Measurements from ENCODE around the gene KCNJ3. TPM values are rescaled to one million over a fixed set of nuclear protein-coding genes. Genes with fewer than 3 reads are reported as not detected.

Gene KCNJ3
- total and polyA plus RNA-seq, 5 donors from 2014 or later: not detected

GRCh38 chr2:154709215-154709614 is 10.7 kb downstream of the KCNJ3 start:
- H3K4me1 ChIP-seq (ENCODE audit: control insufficient read depth, insufficient read depth, low read length, poor library complexity, severe bottlenecking): no peaks in the 10 kb centered on the region
- H3K9me3 ChIP-seq (ENCODE audit: control insufficient read depth in 2 of 2, low read length in 2 of 2): no peaks in the 10 kb centered on the region
- no peak for DNase-seq
- no peaks in the 10 kb centered on the region for H3K27me3 Mint-ChIP-seq
- H3K27me3 ChIP-seq (ENCODE audit: control insufficient read depth, insufficient read depth, low read length): no peaks in the 10 kb centered on the region
- H3K27ac ChIP-seq (ENCODE audit: insufficient read depth, low read length, poor library complexity, severe bottlenecking): no peak overlapping the region
- no peak overlapping the region for H3K4me3 ChIP-seq (ENCODE audit: low read depth, low read length)
- ATAC-seq (ENCODE audit: low read depth in 2 of 2): no peak
- H3K36me3 Mint-ChIP-seq: no peaks in the 10 kb centered on the region
- no peak overlapping the region for H3K4me3 Mint-ChIP-seq
- H3K9me3 Mint-ChIP-seq: peaks cover 0 to 10% (median 2%) of the 10 kb centered on the region in 7 donors
- no peak overlapping the region for H3K27ac Mint-ChIP-seq
- no peaks in the 10 kb centered on the region for H3K4me1 Mint-ChIP-seq
- no peaks in the 10 kb centered on the region for H3K36me3 ChIP-seq (ENCODE audit: control insufficient read depth, insufficient read depth, low read length)

- Histone ChIP-seq H3K27ac (ENCODE audit: insufficient read depth, low read length, poor library complexity, severe bottlenecking) (no peak overlapping the region), H3K4me3 (ENCODE audit: low read depth, low read length) (no peak overlapping the region), H3K27me3 (ENCODE audit: control insufficient read depth, insufficient read depth, low read length) (no peaks in the 10 kb centered on the region), H3K9me3 (ENCODE audit: control insufficient read depth in 2 of 2, low read length in 2 of 2) (no peaks in the 10 kb centered on the region), H3K36me3 (ENCODE audit: control insufficient read depth, insufficient read depth, low read length) (no peaks in the 10 kb centered on the region), H3K4me1 (ENCODE audit: control insufficient read depth, insufficient read depth, low read length, poor library complexity, severe bottlenecking) (no peaks in the 10 kb centered on the region)
- Mint-ChIP-seq H3K4me1 (no peaks in the 10 kb centered on the region), H3K27me3 (no peaks in the 10 kb centered on the region), H3K36me3 (no peaks in the 10 kb centered on the region), H3K27ac (no peak overlapping the region), H3K9me3 (peaks cover 0 to 13% (median 2%) of the 10 kb centered on the region in 7 donors), H3K4me3 (no peak overlapping the region)
- no peak for DNase-seq
- ATAC-seq (ENCODE audit: low read depth in 2 of 2): no peak
Measured at GRCh38 chr2:154710078-154710477, 11.6 kb downstream of the KCNJ3 start.

- H3K36me3 ChIP-seq (ENCODE audit: control insufficient read depth, insufficient read depth, low read length): no peaks in the 10 kb centered on the region
Measured at GRCh38 chr2:154710685-154711084, 12.2 kb downstream of the KCNJ3 start.

DNA sequence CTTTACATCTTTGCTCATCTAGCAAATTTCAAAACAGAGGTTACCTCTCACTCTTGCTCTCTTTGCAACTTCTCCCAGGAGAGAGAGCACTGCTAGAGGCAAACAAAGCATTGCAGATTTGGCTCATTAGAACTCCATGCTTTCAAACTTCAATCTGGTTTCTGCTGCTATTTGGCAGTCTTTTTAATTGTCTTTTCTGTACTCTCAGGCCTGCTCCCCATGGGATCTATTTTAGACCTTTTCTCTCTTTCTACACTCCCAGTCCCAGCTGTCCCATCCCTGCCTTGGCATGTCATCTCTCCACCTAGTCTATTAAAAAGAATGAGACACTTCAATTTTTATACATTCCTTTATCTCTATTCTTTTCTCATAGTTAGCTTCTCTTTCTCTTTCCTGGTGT is 15.2 kb downstream of the KCNJ3 start:
- no peaks in the 10 kb centered on the region for H3K36me3 Mint-ChIP-seq
- Histone ChIP-seq H3K36me3 (ENCODE audit: control insufficient read depth, insufficient read depth, low read length) (no peaks in the 10 kb centered on the region), H3K4me1 (ENCODE audit: control insufficient read depth, insufficient read depth, low read length, poor library complexity, severe bottlenecking) (no peaks in the 10 kb centered on the region), H3K27ac (ENCODE audit: insufficient read depth, low read length, poor library complexity, severe bottlenecking) (no peak overlapping the region), H3K27me3 (ENCODE audit: control insufficient read depth, insufficient read depth, low read length) (no peaks in the 10 kb centered on the region), H3K9me3 (ENCODE audit: control insufficient read depth in 2 of 2, low read length in 2 of 2) (no peaks in the 10 kb centered on the region), H3K4me3 (ENCODE audit: low read depth, low read length) (no peak overlapping the region)
- H3K9me3 Mint-ChIP-seq: peaks cover 0 to 13% (median 4%) of the 10 kb centered on the region in 7 donors
- DNase-seq: no peak
- H3K27me3 Mint-ChIP-seq: no peaks in the 10 kb centered on the region
- no peak for ATAC-seq (ENCODE audit: low read depth in 2 of 2)
- H3K4me1 Mint-ChIP-seq: no peaks in the 10 kb centered on the region
- no peak overlapping the region for H3K4me3 Mint-ChIP-seq
- H3K27ac Mint-ChIP-seq: no peak overlapping the region

More at GRCh38 chr2:154710685-154711084, 12.2 kb downstream of the KCNJ3 start:
- no peak overlapping the region for H3K27ac Mint-ChIP-seq
- H3K27me3 ChIP-seq (ENCODE audit: control insufficient read depth, insufficient read depth, low read length): no peaks in the 10 kb centered on the region
- H3K9me3 ChIP-seq (ENCODE audit: control insufficient read depth in 2 of 2, low read length in 2 of 2): no peaks in the 10 kb centered on the region
- no peaks in the 10 kb centered on the region for H3K4me1 Mint-ChIP-seq
- H3K27me3 Mint-ChIP-seq: no peaks in the 10 kb centered on the region
- H3K36me3 Mint-ChIP-seq: no peaks in the 10 kb centered on the region
- H3K4me3 Mint-ChIP-seq: no peak overlapping the region
- H3K9me3 Mint-ChIP-seq: peaks cover 0 to 13% (median 2%) of the 10 kb centered on the region in 7 donors
- no peaks in the 10 kb centered on the region for H3K4me1 ChIP-seq (ENCODE audit: control insufficient read depth, insufficient read depth, low read length, poor library complexity, severe bottlenecking)
- no peak for ATAC-seq (ENCODE audit: low read depth in 2 of 2)
- no peak overlapping the region for H3K27ac ChIP-seq (ENCODE audit: insufficient read depth, low read length, poor library complexity, severe bottlenecking)
- DNase-seq: no peak
- no peak overlapping the region for H3K4me3 ChIP-seq (ENCODE audit: low read depth, low read length)

DNA sequence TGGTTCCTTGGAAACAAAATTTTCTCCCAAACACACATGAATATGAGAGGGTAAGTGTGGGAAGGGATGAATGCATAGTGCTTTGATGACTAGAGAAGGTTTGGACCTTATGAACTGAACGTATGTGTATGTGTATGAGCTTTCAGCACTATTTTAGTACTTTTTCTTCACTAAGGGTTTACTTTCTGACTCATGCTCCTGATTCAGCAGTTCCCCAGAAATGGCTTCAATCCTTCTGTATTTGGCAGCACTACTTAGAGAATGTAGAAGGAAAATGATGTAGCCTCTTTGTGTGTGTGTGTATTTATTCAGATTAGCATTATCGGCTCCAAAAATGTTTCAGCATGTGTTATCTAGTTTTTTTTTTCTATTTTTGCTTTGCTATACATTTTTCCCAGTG is 22.2 kb downstream of the KCNJ3 start:
- H3K36me3 Mint-ChIP-seq: no peaks in the 10 kb centered on the region
- no peak overlapping the region for H3K4me3 ChIP-seq (ENCODE audit: low read depth, low read length)
- H3K27me3 Mint-ChIP-seq: no peaks in the 10 kb centered on the region
- no peak for DNase-seq
- H3K36me3 ChIP-seq (ENCODE audit: control insufficient read depth, insufficient read depth, low read length): no peaks in the 10 kb centered on the region
- peaks cover 0 to 11% (median 5%) of the 10 kb centered on the region in 7 donors for H3K9me3 Mint-ChIP-seq
- H3K27ac Mint-ChIP-seq: no peak overlapping the region
- H3K4me3 Mint-ChIP-seq: no peak overlapping the region
- no peak overlapping the region for H3K27ac ChIP-seq (ENCODE audit: insufficient read depth, low read length, poor library complexity, severe bottlenecking)
- ATAC-seq (ENCODE audit: low read depth in 2 of 2): no peak
- H3K4me1 Mint-ChIP-seq: no peaks in the 10 kb centered on the region
- H3K27me3 ChIP-seq (ENCODE audit: control insufficient read depth, insufficient read depth, low read length): no peaks in the 10 kb centered on the region
- no peaks in the 10 kb centered on the region for H3K4me1 ChIP-seq (ENCODE audit: control insufficient read depth, insufficient read depth, low read length, poor library complexity, severe bottlenecking)
- no peaks in the 10 kb centered on the region for H3K9me3 ChIP-seq (ENCODE audit: control insufficient read depth in 2 of 2, low read length in 2 of 2)

GRCh38 chr2:154724194-154724797 is 25.8 kb downstream of the KCNJ3 start:
- Mint-ChIP-seq H3K4me3 (no peak overlapping the region), H3K27me3 (no peaks in the 10 kb centered on the region), H3K27ac (no peak overlapping the region), H3K36me3 (no peaks in the 10 kb centered on the region), H3K4me1 (no peaks in the 10 kb centered on the region), H3K9me3 (peaks cover 0 to 17% (median 8%) of the 10 kb centered on the region in 7 donors)
- DNase-seq (no peak), ATAC-seq (ENCODE audit: low read depth in 2 of 2) (no peak)
- no peak overlapping the region for H3K4me3 ChIP-seq (ENCODE audit: low read depth, low read length)
- H3K9me3 ChIP-seq (ENCODE audit: control insufficient read depth in 2 of 2, low read length in 2 of 2): no peaks in the 10 kb centered on the region
- no peak overlapping the region for H3K27ac ChIP-seq (ENCODE audit: insufficient read depth, low read length, poor library complexity, severe bottlenecking)
- H3K4me1 ChIP-seq (ENCODE audit: control insufficient read depth, insufficient read depth, low read length, poor library complexity, severe bottlenecking): no peaks in the 10 kb centered on the region
- no peaks in the 10 kb centered on the region for H3K36me3 ChIP-seq (ENCODE audit: control insufficient read depth, insufficient read depth, low read length)
- no peaks in the 10 kb centered on the region for H3K27me3 ChIP-seq (ENCODE audit: control insufficient read depth, insufficient read depth, low read length)

DNA sequence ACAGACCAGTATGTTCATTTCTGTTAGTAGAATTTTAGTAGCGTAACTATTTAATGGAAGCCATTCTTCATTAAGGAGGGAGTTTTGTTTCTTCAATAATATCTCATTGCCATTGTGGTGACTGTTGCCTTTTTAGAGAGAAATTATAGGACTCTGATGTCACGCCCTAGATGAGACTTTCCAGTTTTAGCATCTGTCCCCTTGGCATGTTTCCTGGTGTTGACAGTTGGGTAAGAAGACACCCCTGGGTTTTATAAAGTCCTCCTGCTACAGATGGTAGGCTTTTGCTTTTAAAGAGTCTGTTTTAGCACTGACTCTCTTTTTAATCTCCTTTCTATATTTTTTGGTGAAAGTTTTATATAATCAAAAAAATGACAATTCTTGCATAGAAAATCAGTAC is 41.9 kb downstream of the KCNJ3 start:
- no peak overlapping the region for H3K27ac Mint-ChIP-seq
- H3K4me3 Mint-ChIP-seq: no peak overlapping the region
- H3K9me3 ChIP-seq (ENCODE audit: control insufficient read depth in 2 of 2, low read length in 2 of 2): no peaks in the 10 kb centered on the region
- H3K36me3 ChIP-seq (ENCODE audit: control insufficient read depth, insufficient read depth, low read length): no peaks in the 10 kb centered on the region
- H3K36me3 Mint-ChIP-seq: no peaks in the 10 kb centered on the region
- H3K27me3 ChIP-seq (ENCODE audit: control insufficient read depth, insufficient read depth, low read length): no peaks in the 10 kb centered on the region
- no peaks in the 10 kb centered on the region for H3K27me3 Mint-ChIP-seq
- H3K4me1 Mint-ChIP-seq: no peaks in the 10 kb centered on the region
- H3K27ac ChIP-seq (ENCODE audit: insufficient read depth, low read length, poor library complexity, severe bottlenecking): no peak overlapping the region
- no peaks in the 10 kb centered on the region for H3K4me1 ChIP-seq (ENCODE audit: control insufficient read depth, insufficient read depth, low read length, poor library complexity, severe bottlenecking)
- ATAC-seq (ENCODE audit: low read depth in 2 of 2) (no peak), DNase-seq (no peak)
- H3K4me3 ChIP-seq (ENCODE audit: low read depth, low read length): no peak overlapping the region
- H3K9me3 Mint-ChIP-seq: peaks cover 3 to 24% (median 7%) of the 10 kb centered on the region in 7 donors

- H3K4me3 ChIP-seq (ENCODE audit: low read depth, low read length): no peak overlapping the region
- DNase-seq (no peak), ATAC-seq (ENCODE audit: low read depth in 2 of 2) (no peak)
- Mint-ChIP-seq H3K27ac (no peak overlapping the region), H3K36me3 (no peaks in the 10 kb centered on the region), H3K27me3 (no peaks in the 10 kb centered on the region), H3K9me3 (peaks cover 0 to 6% (median 2%) of the 10 kb centered on the region in 7 donors), H3K4me3 (no peak overlapping the region), H3K4me1 (no peaks in the 10 kb centered on the region)
- no peak overlapping the region for H3K27ac ChIP-seq (ENCODE audit: insufficient read depth, low read length, poor library complexity, severe bottlenecking)
- H3K36me3 ChIP-seq (ENCODE audit: control insufficient read depth, insufficient read depth, low read length): no peaks in the 10 kb centered on the region
- no peaks in the 10 kb centered on the region for H3K9me3 ChIP-seq (ENCODE audit: control insufficient read depth in 2 of 2, low read length in 2 of 2)
- no peaks in the 10 kb centered on the region for H3K27me3 ChIP-seq (ENCODE audit: control insufficient read depth, insufficient read depth, low read length)
- H3K4me1 ChIP-seq (ENCODE audit: control insufficient read depth, insufficient read depth, low read length, poor library complexity, severe bottlenecking): no peaks in the 10 kb centered on the region
Measured at GRCh38 chr2:154758871-154759270, 60.4 kb downstream of the KCNJ3 start.

Data from CD4-positive, CD25-positive, alpha-beta regulatory T cell (primary cell).